H1 (cell line): Measurements from ENCODE around the gene SH3PXD2B. TPM values are rescaled to one million over a fixed set of nuclear protein-coding genes. Genes with fewer than 3 reads are reported as not detected.
A peak's percentile ranks its signal among the peaks of the same experiment; 100 is the strongest.

Experiments used
- CTCF ChIA-PET: fragments of 300-600 bp; sonication (Branson Sonifier 250); formaldehyde crosslinking; loops from one replicate; lab custom pipeline; 2021; ENCODE audit not compliant: partially characterized antibody; lab: Charles Lee
- POLR2A ChIA-PET: fragments of 300-600 bp; sonication (Branson Sonifier 250); formaldehyde crosslinking; loops from one replicate; lab custom pipeline; 2021; ENCODE audit warnings: inconsistent platforms; ENCODE audit not compliant: partially characterized antibody; lab: Charles Lee
- DNase-seq, 2 experiments: peaks; one replicate each; pipeline versions ENCODE4 v3.0.0 to v3.0.0-alpha.2; 2010 to 2022; ENCODE audit warnings: low spot score in 2 of 2, low read depth in 1 of 2, mixed read lengths in 1 of 2
- FAIRE-seq: peaks from 2 replicates; lab custom pipeline; 2011; peaks lifted over from hg19 to GRCh38; lab: Jason Lieb, UNC
- H2AFZ ChIP-seq: 2 replicates; pipeline ENCODE4 v1.8.1; 2012; ENCODE audit warnings: low read length, inconsistent platforms
- H2AK5ac ChIP-seq: 2 replicates; pipeline ENCODE4 v1.6.1; 2013; ENCODE audit warnings: low read depth, low read length
- H2BK120ac ChIP-seq: replicated peaks from 2 replicates; pipeline ENCODE3; 2013; ENCODE audit warnings: low read depth, low read length, inconsistent platforms
- H2BK12ac ChIP-seq: 2 replicates; pipeline ENCODE4 v1.6.1; 2013; ENCODE audit warnings: low read depth, low read length
- H2BK15ac ChIP-seq: 2 replicates; pipeline ENCODE4 v1.6.1; 2013; ENCODE audit warnings: low read length
- H2BK20ac ChIP-seq: 2 replicates; pipeline ENCODE4 v1.6.1; 2013; ENCODE audit warnings: low read length
- H2BK5ac ChIP-seq: 2 replicates; pipeline ENCODE4 v1.6.1; 2013; ENCODE audit warnings: low read depth, low read length
- H3K14ac ChIP-seq: 2 replicates; pipeline ENCODE4 v1.6.1; 2013; ENCODE audit warnings: inconsistent platforms; ENCODE audit not compliant: insufficient read length
- H3K18ac ChIP-seq: 2 replicates; pipeline ENCODE4 v1.6.1; 2013; ENCODE audit warnings: low read length; ENCODE audit errors: extremely low read depth
- H3K23ac ChIP-seq: 2 replicates; pipeline ENCODE4 v1.6.1; 2013; ENCODE audit warnings: inconsistent platforms; ENCODE audit not compliant: insufficient read length
- H3K23me2 ChIP-seq: 2 replicates; pipeline ENCODE4 v1.6.1; 2013; ENCODE audit warnings: low read depth, low read length
- H3K27ac ChIP-seq: 2 replicates; pipeline ENCODE4 v1.6.1; 2011; ENCODE audit warnings: low read depth, low read length, inconsistent platforms
- H3K27me3 ChIP-seq, 4 experiments: replicated peaks in 1 of 4; 1 replicate in 1 of 4; 2 replicates in 3 of 4; pipeline versions ENCODE4 v1.6.1 to v1.8.1; 2011 to 2013; ENCODE audit warnings: low read length in 3 of 4, mild to moderate bottlenecking in 3 of 4, inconsistent platforms in 2 of 4, mixed read lengths in 2 of 4, moderate library complexity in 1 of 4; ENCODE audit not compliant: control insufficient read depth in 3 of 4, insufficient read depth in 3 of 4; ENCODE audit errors: extremely low read depth in 1 of 4
- H3K36me3 ChIP-seq, 4 experiments: 2 replicates each; pipeline versions ENCODE4 v1.6.1 to v1.8.1; 2011 to 2013; ENCODE audit warnings: mild to moderate bottlenecking in 4 of 4, low read length in 3 of 4, moderate library complexity in 2 of 4, control low read depth in 1 of 4, inconsistent platforms in 1 of 4; ENCODE audit not compliant: insufficient read depth in 4 of 4, control insufficient read depth in 2 of 4
- H3K4ac ChIP-seq: replicated peaks from 2 replicates; pipeline ENCODE3; 2013; ENCODE audit warnings: low read length, low read depth, mixed read lengths, inconsistent platforms; ENCODE audit not compliant: insufficient read length
- H3K4me1 ChIP-seq, 4 experiments: replicated peaks in 1 of 4; 1 replicate in 1 of 4; 2 replicates in 3 of 4; pipeline versions ENCODE4 v1.6.1 to v1.8.1; 2011 to 2013; ENCODE audit warnings: low read length in 3 of 4, inconsistent platforms in 2 of 4, mixed read lengths in 1 of 4; ENCODE audit not compliant: insufficient read depth in 4 of 4, control insufficient read depth in 3 of 4
- H3K4me2 ChIP-seq, 2 experiments: 2 replicates each; pipeline versions ENCODE4 v1.6.1 to v1.8.1; 2011 to 2013; ENCODE audit warnings: low read depth in 2 of 2, low read length in 2 of 2, control low read depth in 1 of 2, inconsistent platforms in 1 of 2, mild to moderate bottlenecking in 1 of 2; ENCODE audit not compliant: insufficient read depth in 1 of 2
- H3K4me3 ChIP-seq, 4 experiments: fragments of 200-600, 300-600 bp in 1 of 4; sonication (generic), shearing (Covaris generic), sonication (Bioruptor Twin) in 1 of 4; 2 replicates each; pipeline versions ENCODE4 v1.5.1 to v1.8.1; 2011 to 2016; ENCODE audit warnings: low read length in 4 of 4, low read depth in 3 of 4, control low read depth in 2 of 4, inconsistent platforms in 2 of 4, mild to moderate bottlenecking in 2 of 4, mixed read lengths in 1 of 4, moderate library complexity in 1 of 4; ENCODE audit not compliant: insufficient read depth in 2 of 4; ENCODE audit errors: extremely low read depth in 1 of 4
- H3K56ac ChIP-seq: replicated peaks from 2 replicates; pipeline ENCODE3; 2013; ENCODE audit warnings: low read depth, mild to moderate bottlenecking, mixed read lengths, low read length, inconsistent platforms; ENCODE audit not compliant: insufficient read length
- H3K79me1 ChIP-seq: 2 replicates; pipeline ENCODE4 v1.6.1; 2013; ENCODE audit warnings: low read depth, low read length, control low read depth
- H3K79me2 ChIP-seq, 2 experiments: 2 replicates each; pipeline versions ENCODE4 v1.6.1 to v1.8.1; 2012 to 2013; ENCODE audit warnings: low read length in 2 of 2, mild to moderate bottlenecking in 2 of 2, inconsistent platforms in 1 of 2; ENCODE audit not compliant: insufficient read depth in 2 of 2, control insufficient read depth in 1 of 2
- H3K9ac ChIP-seq, 4 experiments: replicated peaks in 1 of 4; 1 replicate in 1 of 4; 2 replicates in 3 of 4; pipeline versions ENCODE4 v1.6.1 to v1.8.1; 2011 to 2013; ENCODE audit warnings: low read depth in 3 of 4, low read length in 3 of 4, control low read depth in 2 of 4, mild to moderate bottlenecking in 2 of 4, moderate library complexity in 2 of 4, inconsistent platforms in 1 of 4; ENCODE audit errors: extremely low read depth in 1 of 4
- H3K9me3 ChIP-seq, 2 experiments: 2 replicates each; pipeline versions ENCODE4 v1.6.1 to v1.8.1; 2012 to 2013; ENCODE audit warnings: mild to moderate bottlenecking in 2 of 2, moderate library complexity in 2 of 2, control low read depth in 1 of 2, inconsistent platforms in 1 of 2, low read depth in 1 of 2, low read length in 1 of 2, mixed read lengths in 1 of 2; ENCODE audit not compliant: insufficient read depth in 2 of 2
- H4K20me1 ChIP-seq, 2 experiments: replicated peaks in 1 of 2; 2 replicates each; pipeline versions ENCODE3 to v1.8.1; 2011 to 2013; ENCODE audit warnings: inconsistent platforms in 2 of 2, low read length in 2 of 2, mild to moderate bottlenecking in 1 of 2; ENCODE audit not compliant: insufficient read depth in 2 of 2, control insufficient read depth in 1 of 2
- H4K5ac ChIP-seq: 2 replicates; pipeline ENCODE4 v1.6.1; 2013; ENCODE audit warnings: low read length, low read depth, mixed read lengths, inconsistent platforms; ENCODE audit not compliant: insufficient read length
- H4K8ac ChIP-seq: 2 replicates; pipeline ENCODE4 v1.8.0; 2013; ENCODE audit warnings: mild to moderate bottlenecking, moderate library complexity, low read length, inconsistent platforms; ENCODE audit not compliant: insufficient read depth; ENCODE audit errors: extremely low read depth
- H4K91ac ChIP-seq: replicated peaks from 2 replicates; pipeline ENCODE3; 2013; ENCODE audit warnings: low read length, mixed read lengths, inconsistent platforms; ENCODE audit not compliant: insufficient read length
- EZH2 ChIP-seq: fragments of 200-600 bp; sonication (generic); IDR thresholded peaks from 2 replicates; pipeline ENCODE4 v1.7.1; 2012; ENCODE audit warnings: low read depth, mild to moderate bottlenecking, moderate library complexity, low read length, inconsistent platforms; ENCODE audit not compliant: severe bottlenecking
- PHF8 ChIP-seq: fragments of 200-600 bp; sonication (generic); conservative IDR thresholded peaks from 2 replicates; pipeline ENCODE4 v1.7.1; 2012; ENCODE audit warnings: low read depth, mild to moderate bottlenecking, inconsistent platforms, low read length, moderate library complexity
- TCF12 ChIP-seq: IDR thresholded peaks from 2 replicates; pipeline ENCODE4 v1.6.1; 2011; ENCODE audit warnings: low read depth, mild to moderate bottlenecking, low read length
- WGBS, 2 experiments: shearing (Covaris generic) in 1 of 2; methylation state at CpG; one replicate each; pipeline versions ENCODE4 v1.1.6 to v1.1.7; 2013 to 2015; ENCODE audit warnings: low lambda C conversion rate in 2 of 2, mixed read lengths in 2 of 2, inconsistent platforms in 1 of 2, low coverage in 1 of 2, missing lambda C conversion rate in 1 of 2; ENCODE audit not compliant: insufficient replicate concordance in 2 of 2, insufficient coverage in 1 of 2, insufficient read length in 1 of 2; ENCODE audit errors: extremely low coverage in 1 of 2, missing lambda C conversion rate in 1 of 2; 5-methylcytosine and 5-hydroxymethylcytosine counted together
- polyA plus RNA-seq, 7 experiments: library from polyadenylated mRNA; depleted of rRNA in 3 of 7; stranded (reverse) in 5 of 7; unstranded in 2 of 7; fragments of >200 nt in 5 of 7; fragments of 200-250 nt in 2 of 7; gene quantifications; 1 replicate in 5 of 7; 2 replicates in 1 of 7; 4 replicates in 1 of 7; pipeline versions ENCODE4 v1.2.1 to v1.2.3, GENCODE V29; 2011 to 2013; ENCODE audit warnings: missing spikeins in 2 of 7, mixed read lengths in 2 of 7
- total RNA-seq: library from RNA; stranded (reverse); fragmentation: NEBNext Ultra II Directional; extraction: Animal tissue kit (Norgen Biotek cat#: 25700); gene quantifications from 2 replicates; pipeline ENCODE4 v1.2.1, GENCODE V29; 2021
- TF ChIP-seq, protein P1 (sequence below): IDR thresholded peaks from 2 replicates; pipeline ENCODE4 v1.6.1; 2012; ENCODE audit warnings: low read length, inconsistent platforms

Gene SH3PXD2B
- total and polyA plus RNA-seq, 2 of the 8 experiments (the other 6 are each of a cell fraction or from before 2014, with no cell fraction given) = 32.9 to 72.9 TPM

DNA sequence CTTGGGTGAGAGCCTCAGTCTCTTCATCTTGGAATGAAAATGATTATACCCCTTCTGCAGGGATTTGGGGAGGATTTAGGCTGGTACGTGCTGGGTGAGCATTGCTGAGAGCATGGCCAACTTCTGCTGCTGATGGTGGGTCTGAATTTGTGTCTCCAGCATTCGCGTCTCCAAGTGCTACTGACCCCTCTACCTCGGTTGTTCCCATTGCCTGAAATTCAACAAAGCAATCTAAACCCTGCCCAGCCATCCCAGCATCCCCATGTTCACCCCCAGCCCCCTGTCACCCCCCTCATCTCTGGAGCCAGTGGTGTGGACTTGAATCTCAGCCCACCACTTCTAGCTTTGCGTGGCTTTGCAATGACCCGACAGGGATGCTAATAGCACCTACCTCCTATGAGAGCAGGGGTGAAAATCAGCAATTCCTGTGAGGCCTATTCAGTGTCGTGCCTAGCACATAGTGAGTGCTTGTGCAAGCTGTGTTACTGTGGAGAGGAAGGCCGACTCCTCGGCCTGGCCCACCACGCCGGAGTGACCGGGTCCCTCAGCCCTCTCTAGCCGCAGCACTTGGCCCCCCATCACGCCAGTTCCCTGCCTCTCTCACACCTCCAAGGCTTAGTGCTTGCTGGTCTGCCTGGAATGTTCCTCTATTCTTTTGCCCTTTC is 43.4 kb upstream of the SH3PXD2B start:
- Histone ChIP-seq H3K23ac (no peak overlapping the region), H2BK12ac (no peak overlapping the region), H4K91ac (no peak overlapping the region), H4K5ac (no peak overlapping the region), H2AFZ (no peak overlapping the region), H3K4me2 (no peak overlapping the region), H2BK15ac (no peak overlapping the region), H3K36me3 (no peaks in the 10 kb centered on the region), H3K27ac (no peak overlapping the region), H3K4ac (no peak overlapping the region), H3K4me1 (no peaks in the 10 kb centered on the region), H3K79me1 (no peaks in the 10 kb centered on the region), H3K79me2 (no peaks in the 10 kb centered on the region), H2BK5ac (no peak overlapping the region), H3K23me2 (no peaks in the 10 kb centered on the region), H3K9ac (no peak overlapping the region), H3K14ac (no peak overlapping the region), H3K4me3 (no peak overlapping the region), H4K8ac (no peak overlapping the region), H2AK5ac (no peak overlapping the region), H3K27me3 (0 out of 7 replicates have a peak, but pooled peaks cover 0 to 2% (median 0%) of the 10 kb centered on the region in 4 experiments), H2BK120ac (no peak overlapping the region), H3K56ac (no peak overlapping the region), H3K9me3 (no peaks in the 10 kb centered on the region), H3K18ac (no peak overlapping the region), H2BK20ac (no peak overlapping the region), H4K20me1 (no peaks in the 10 kb centered on the region)
- CTCF ChIA-PET = interaction anchor here (0.6 to 0.8 kb wide), 3 partner anchors 53 to 251 kb away, joined by 3 read pairs; no protein-coding TSS in a partner anchor
- TF ChIP-seq PHF8 (no peak), TCF12 (no peak), EZH2 (no peak)
- TF ChIP-seq, protein P1, sequence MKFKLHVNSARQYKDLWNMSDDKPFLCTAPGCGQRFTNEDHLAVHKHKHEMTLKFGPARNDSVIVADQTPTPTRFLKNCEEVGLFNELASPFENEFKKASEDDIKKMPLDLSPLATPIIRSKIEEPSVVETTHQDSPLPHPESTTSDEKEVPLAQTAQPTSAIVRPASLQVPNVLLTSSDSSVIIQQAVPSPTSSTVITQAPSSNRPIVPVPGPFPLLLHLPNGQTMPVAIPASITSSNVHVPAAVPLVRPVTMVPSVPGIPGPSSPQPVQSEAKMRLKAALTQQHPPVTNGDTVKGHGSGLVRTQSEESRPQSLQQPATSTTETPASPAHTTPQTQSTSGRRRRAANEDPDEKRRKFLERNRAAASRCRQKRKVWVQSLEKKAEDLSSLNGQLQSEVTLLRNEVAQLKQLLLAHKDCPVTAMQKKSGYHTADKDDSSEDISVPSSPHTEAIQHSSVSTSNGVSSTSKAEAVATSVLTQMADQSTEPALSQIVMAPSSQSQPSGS = no peak
- WGBS, 2 experiments = 91% methylated on average over 14 of the region's 14 CpGs; no CpG with 5 or more reads in 1 of the 2 experiments
- FAIRE-seq (no peak), DNase-seq (peak in 1 of 2 experiments; percentile 24)
- POLR2A ChIA-PET = interaction anchor here (1.0 kb wide), 1 partner anchor 14 kb away, joined by 3 read pairs; no protein-coding TSS in a partner anchor
